Epithelial cell of proximal tubule (primary cell): ENCODE data around the gene GLI2. TPM values are rescaled to one million over a fixed set of nuclear protein-coding genes. Genes with fewer than 3 reads are reported as not detected.

Experiments
- DNase-seq: peaks from one replicate; pipeline ENCODE4 v3.0.0-alpha.2; 2011; ENCODE audit warnings: low read depth
- H3K4me3 ChIP-seq: 2 replicates; pipeline ENCODE4 v1.5.1; 2011; ENCODE audit warnings: low read depth, mild to moderate bottlenecking, low read length
- total RNA-seq: library from RNA; depleted of rRNA; stranded (reverse); fragments of >200 nt; gene quantifications from 2 replicates; pipeline ENCODE4 v1.2.3, GENCODE V29; 2015
- TF ChIP-seq, protein P1 (sequence below): conservative IDR thresholded peaks from 2 replicates; pipeline ENCODE4 v1.5.1; 2012; ENCODE audit warnings: low read depth, mild to moderate bottlenecking, low read length

GLI2 gene
- total RNA-seq, 1 donor from 2014 or later = 4.0 TPM

DNA sequence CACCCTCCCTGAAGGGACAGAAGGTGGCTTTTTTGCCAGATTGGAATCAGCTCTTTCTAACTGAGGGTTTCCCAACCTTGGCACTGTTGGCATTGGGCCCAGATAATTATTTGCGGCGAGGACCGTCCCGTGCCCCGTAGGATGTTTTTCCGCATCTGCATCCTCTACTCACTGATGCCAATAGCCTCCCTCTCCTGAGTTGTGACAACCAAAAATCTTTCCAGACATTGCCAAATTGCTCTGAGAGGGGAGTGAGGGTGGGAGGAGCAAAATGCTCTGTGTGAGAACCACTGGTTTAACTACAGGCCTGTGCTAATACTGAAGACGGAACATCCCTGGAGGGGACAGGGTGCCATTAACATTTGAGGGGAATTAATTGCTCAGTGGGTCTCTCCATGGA, 33.6 kb upstream of the GLI2 start:
- no peak overlapping the region for H3K4me3 ChIP-seq
- DNase-seq = no peak
- TF ChIP-seq, protein P1, sequence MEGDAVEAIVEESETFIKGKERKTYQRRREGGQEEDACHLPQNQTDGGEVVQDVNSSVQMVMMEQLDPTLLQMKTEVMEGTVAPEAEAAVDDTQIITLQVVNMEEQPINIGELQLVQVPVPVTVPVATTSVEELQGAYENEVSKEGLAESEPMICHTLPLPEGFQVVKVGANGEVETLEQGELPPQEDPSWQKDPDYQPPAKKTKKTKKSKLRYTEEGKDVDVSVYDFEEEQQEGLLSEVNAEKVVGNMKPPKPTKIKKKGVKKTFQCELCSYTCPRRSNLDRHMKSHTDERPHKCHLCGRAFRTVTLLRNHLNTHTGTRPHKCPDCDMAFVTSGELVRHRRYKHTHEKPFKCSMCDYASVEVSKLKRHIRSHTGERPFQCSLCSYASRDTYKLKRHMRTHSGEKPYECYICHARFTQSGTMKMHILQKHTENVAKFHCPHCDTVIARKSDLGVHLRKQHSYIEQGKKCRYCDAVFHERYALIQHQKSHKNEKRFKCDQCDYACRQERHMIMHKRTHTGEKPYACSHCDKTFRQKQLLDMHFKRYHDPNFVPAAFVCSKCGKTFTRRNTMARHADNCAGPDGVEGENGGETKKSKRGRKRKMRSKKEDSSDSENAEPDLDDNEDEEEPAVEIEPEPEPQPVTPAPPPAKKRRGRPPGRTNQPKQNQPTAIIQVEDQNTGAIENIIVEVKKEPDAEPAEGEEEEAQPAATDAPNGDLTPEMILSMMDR = no peak

DNA sequence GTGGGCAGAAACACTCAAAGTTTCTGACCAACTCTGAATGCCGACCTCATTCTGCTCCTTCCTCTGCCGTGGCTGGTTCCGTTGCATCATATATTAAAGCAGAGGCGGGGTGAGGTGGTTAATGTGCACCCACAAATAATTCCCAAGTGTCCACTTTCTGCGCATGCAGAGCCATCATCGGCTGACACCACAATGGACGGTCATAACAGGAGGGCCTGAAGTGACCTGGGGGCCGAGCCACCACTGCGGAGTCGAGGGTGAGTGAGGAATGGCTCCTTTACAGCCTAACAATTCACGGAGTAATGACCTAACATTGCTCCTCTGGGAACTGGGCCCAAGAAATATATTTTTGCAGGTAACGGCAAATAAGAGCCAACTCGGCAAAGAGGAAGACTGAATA, 32.9 kb upstream of the GLI2 start:
- DNase-seq = no peak

DNA sequence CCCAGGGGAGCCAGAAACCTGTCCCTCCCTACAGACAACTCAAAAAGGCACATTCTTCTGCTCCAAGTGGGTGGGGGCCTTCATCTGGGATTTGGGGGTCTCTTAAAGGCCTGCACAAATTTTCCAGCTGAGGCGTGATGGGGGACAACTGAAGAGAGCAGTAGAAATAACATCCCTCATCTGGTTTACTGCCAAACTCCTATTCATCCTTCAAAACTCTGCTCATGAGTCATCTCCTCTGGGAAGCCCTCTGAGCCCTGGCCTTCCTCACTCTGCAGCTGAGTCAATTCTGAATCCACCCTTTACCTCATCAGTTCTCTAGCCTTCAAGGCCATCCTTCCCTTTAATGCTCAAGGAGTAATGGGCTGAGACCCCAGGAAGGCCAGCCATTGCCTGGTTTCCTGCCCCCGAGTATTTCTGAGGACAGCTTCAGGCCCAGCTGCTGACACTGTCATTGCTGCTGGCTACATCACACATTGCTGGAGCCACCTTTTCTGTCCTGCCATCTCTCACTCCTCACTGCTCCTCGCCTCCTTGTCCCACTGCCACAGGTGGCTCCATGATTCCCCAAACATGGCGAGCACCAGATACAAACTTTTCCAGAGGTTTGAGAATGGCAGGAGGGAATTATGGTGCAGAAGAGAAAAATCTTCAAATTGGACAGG, 32.2 kb upstream of the GLI2 start:
- H3K4me3 ChIP-seq = no peak overlapping the region
- TF ChIP-seq, protein P1 = no peak
- no peak for DNase-seq

More for the DNA sequence above, 32.9 kb upstream of the GLI2 start:
- no peak overlapping the region for H3K4me3 ChIP-seq
- TF ChIP-seq, protein P1 = no peak

DNA sequence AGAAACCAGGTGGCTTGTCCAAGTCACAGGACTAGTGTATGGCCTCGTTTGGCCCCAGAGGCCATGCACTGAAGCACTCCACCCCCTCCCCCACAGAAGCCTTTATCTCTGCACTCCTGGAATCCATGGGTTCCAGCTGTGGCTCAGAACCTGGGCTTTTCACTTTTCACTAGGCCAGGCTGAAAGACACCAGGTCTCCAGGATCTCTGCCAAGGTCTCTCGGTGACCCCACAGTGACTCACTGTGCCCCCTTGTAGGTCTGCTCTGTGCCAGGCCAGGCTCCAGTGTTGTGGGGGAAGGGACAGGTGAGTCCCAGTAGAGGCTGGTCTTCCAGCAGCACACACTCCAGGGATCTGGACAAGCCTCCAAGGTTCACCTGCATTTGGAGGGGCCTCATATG, 31.0 kb upstream of the GLI2 start:
- TF ChIP-seq, protein P1 = no peak
- DNase-seq = no peak
- no peak overlapping the region for H3K4me3 ChIP-seq

DNA sequence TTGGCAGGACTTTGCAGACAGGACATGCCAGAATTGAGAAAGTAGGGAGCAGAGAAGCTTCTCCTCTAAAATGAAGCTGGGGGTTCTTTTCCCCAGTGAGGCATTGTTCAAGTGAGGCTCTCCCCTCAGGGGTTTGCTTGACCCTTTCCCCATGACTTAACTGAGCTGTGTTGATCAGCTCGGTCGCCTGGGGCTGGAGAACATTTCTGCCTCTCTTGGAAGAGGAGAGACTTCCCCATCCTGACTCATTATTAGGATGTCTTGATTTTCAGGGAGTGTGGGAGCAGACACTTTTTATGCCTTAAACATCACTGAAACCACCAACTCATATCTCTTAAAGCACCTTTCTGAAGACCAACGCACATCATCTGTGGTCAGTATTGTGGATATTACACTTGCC, 27.9 kb upstream of the GLI2 start:
- TF ChIP-seq, protein P1 = no peak
- no peak for DNase-seq
- H3K4me3 ChIP-seq = no peak overlapping the region

DNA sequence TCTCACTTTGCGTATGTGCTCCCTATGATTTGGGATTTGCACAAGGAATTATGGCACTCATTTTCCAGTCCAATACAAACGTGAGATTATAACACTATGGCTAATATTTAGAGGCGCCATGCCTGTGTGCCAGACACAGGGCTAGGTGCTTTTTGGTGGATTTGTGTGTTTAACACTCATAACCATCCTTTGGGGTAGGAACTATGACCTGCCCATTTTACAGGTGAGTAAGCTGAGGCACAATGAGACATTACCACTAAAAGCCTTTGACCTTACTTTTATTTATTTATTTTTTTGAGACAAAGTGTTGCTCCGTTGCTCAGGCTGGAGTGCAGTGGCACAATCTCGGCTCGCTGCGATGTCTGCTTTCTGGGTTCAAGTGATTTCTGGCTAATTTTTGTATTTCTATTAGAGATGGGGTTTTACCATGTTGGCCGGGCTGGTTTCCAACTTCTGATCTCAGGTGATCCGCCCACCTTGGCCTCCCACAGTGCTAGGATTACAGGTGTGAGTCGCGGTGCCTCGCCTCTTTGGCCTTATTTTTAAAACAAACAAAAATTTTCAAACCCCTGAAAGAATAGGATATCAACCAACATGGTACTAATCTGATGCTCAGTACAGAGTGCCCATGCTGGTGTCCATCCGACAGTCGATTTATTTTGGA, 26.6 kb upstream of the GLI2 start:
- DNase-seq = no peak
- H3K4me3 ChIP-seq = no peak overlapping the region

More for the DNA sequence above, 26.6 kb upstream of the GLI2 start:
- TF ChIP-seq, protein P1 = no peak
